ENCODE measurements around the gene ITGAL. TPM values are rescaled to one million over a fixed set of nuclear protein-coding genes. Genes with fewer than 3 reads are reported as not detected.

The ITGAL gene
- total and polyA plus RNA-seq, 2 donors (not counting 3 experiments of a cell fraction or from before 2014, with no cell fraction given) = not detected

GRCh38 chr16:30478766-30479478 is 6.4 kb downstream of the ITGAL start:
- POLR2A ChIA-PET = interaction anchor here (0.6 kb wide), 1 partner anchor 83 kb away, joined by 4 read pairs; no protein-coding TSS in a partner anchor
- FAIRE-seq (no peak), DNase-seq (ENCODE audit: low read depth, low spot score) (no peak)
- no peak for TF ChIP-seq FOS (IDR thresholded peaks at IDR 0.05; ENCODE audit: borderline replicate concordance, insufficient read depth, low read length)
- no peak for TF ChIP-seq POLR2AphosphoS5 (IDR thresholded peaks at IDR 0.05; ENCODE audit: insufficient read depth, low read depth, low read length)
- no peak for TF ChIP-seq EZH2 (IDR thresholded peaks at IDR 0.05; ENCODE audit: borderline replicate concordance, low read depth, low read length, severe bottlenecking)
- TF ChIP-seq JUN (IDR thresholded peaks at IDR 0.05; ENCODE audit: borderline replicate concordance, insufficient read depth, insufficient read length, low read depth) = no peak
- TF ChIP-seq CTCF (IDR thresholded peaks at IDR 0.05; ENCODE audit: extremely low read depth in 1 of 2, insufficient read depth in 1 of 2, low read depth in 1 of 2, low read length in 2 of 2) = no peak
- TF ChIP-seq MYC (IDR thresholded peaks at IDR 0.05; ENCODE audit: low read depth, low read length) = no peak
- no peak for TF ChIP-seq POLR2A (IDR thresholded peaks at IDR 0.05; ENCODE audit: low read depth, low read length)
- TF ChIP-seq GATA2 (IDR thresholded peaks at IDR 0.05; ENCODE audit: insufficient read depth, insufficient read length, low read depth, low read length) = no peak
- no peak for TF ChIP-seq MAX (IDR thresholded peaks at IDR 0.05; ENCODE audit: insufficient read depth, insufficient read length)
- H3K9me3 ChIP-seq (replicated peaks; ENCODE audit: control insufficient read depth, insufficient read depth, low read length) = no peaks in the 10 kb centered on the region
- no peak overlapping the region for H2AFZ ChIP-seq (ENCODE audit: low read depth, low read length)
- no peaks in the 10 kb centered on the region for H3K79me2 ChIP-seq (ENCODE audit: control insufficient read depth, insufficient read depth, low read length)
- no peaks in the 10 kb centered on the region for H3K4me1 ChIP-seq (ENCODE audit: control insufficient read depth, extremely low read depth, insufficient read depth, low read length)
- no peaks in the 10 kb centered on the region for H3K36me3 ChIP-seq (ENCODE audit: control insufficient read depth in 2 of 2, extremely low read depth in 1 of 2, insufficient read depth in 2 of 2, low read length in 2 of 2)
- dilution Hi-C loops (cut with MboI; ENCODE audit: extremely low pct_ligation_motif_present, low sequenced_read_pairs) (no loop called here), intact Hi-C loops (cut with micrococcal nuclease) (no loop called here)
- BruUV-seq (replicated peaks) = no TSS peak
- H3K9me1 ChIP-seq (replicated peaks; ENCODE audit: control insufficient read depth, extremely low read depth, insufficient read depth, low read length) = no peaks in the 10 kb centered on the region
- CTCF ChIA-PET = interaction anchor here (1.0 kb wide), 2 partner anchors 12 to 119 kb away, joined by 4 read pairs; no protein-coding TSS in a partner anchor
- no peaks in the 10 kb centered on the region for H4K20me1 ChIP-seq (replicated peaks; ENCODE audit: control insufficient read depth, extremely low read depth, insufficient read depth, low read length)
- H3K27ac ChIP-seq (ENCODE audit: insufficient read depth, low read depth, low read length) = no peak overlapping the region
- no peak overlapping the region for H3K4me2 ChIP-seq (ENCODE audit: insufficient read depth, low read length)
- H3K9ac ChIP-seq (replicated peaks; ENCODE audit: extremely low read depth, insufficient read depth, low read length) = no peak overlapping the region
- no peak overlapping the region for H3K4me3 ChIP-seq (replicated peaks in 1 of 3; ENCODE audit: insufficient read depth in 1 of 3, low read depth in 1 of 3, low read length in 3 of 3)
- H3K27me3 ChIP-seq (ENCODE audit: control insufficient read depth in 2 of 2, insufficient read depth in 2 of 2, low read length in 2 of 2) = peaks cover 16 to 17% of the 10 kb centered on the region in 2 experiments

Measured in endothelial cell of umbilical vein (primary cell).